Measurements from ENCODE around the gene ZNF580.

DNA sequence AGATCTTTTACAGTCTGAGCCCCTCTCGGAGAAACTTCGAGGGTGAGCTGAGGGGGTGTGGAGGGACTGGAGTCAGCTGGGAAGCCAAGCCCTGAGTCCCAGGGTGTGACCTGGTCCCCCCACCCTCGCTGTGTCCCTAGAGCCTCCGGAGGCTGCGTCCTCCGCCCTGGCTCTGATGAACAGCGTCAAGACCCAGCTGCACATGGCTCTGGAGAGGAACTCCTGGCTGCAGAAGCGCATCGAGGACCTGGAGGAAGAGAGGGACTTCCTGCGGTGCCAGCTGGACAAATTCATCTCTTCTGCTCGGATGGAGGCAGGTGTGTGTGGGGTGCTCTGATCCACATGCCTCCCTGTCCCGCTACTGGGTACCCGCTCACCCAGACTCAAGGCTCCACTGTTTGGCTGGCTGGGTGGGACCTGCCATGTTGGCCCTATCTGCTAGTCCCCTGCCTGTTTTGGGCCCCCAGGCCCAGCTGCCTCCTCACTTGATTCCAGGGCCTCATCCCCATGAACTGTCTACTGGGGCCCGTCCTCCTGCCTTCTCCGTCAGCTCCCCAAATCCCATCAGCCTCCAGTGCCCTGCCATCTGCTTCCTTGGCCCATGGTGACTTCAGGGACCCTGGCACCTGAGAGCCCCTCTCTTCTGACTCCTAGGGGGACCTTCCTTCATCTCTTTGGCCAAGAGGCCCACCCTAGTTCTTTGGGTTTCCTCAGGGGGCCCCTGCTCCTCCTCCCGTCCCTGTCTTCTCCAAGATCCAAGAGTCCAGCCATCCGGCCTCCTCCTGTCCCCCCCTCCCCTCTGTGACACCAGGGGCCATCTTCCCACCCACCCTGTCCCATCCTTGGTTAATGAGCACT lies 8.7 kb downstream of the ZNF580 start:
- TF ChIP-seq, protein P1, sequence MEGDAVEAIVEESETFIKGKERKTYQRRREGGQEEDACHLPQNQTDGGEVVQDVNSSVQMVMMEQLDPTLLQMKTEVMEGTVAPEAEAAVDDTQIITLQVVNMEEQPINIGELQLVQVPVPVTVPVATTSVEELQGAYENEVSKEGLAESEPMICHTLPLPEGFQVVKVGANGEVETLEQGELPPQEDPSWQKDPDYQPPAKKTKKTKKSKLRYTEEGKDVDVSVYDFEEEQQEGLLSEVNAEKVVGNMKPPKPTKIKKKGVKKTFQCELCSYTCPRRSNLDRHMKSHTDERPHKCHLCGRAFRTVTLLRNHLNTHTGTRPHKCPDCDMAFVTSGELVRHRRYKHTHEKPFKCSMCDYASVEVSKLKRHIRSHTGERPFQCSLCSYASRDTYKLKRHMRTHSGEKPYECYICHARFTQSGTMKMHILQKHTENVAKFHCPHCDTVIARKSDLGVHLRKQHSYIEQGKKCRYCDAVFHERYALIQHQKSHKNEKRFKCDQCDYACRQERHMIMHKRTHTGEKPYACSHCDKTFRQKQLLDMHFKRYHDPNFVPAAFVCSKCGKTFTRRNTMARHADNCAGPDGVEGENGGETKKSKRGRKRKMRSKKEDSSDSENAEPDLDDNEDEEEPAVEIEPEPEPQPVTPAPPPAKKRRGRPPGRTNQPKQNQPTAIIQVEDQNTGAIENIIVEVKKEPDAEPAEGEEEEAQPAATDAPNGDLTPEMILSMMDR (IDR thresholded peaks at IDR 0.05), result no peak
- TF ChIP-seq POLR2A (IDR thresholded peaks at IDR 0.05) (no peak), POLR2AphosphoS5 (IDR thresholded peaks at IDR 0.05) (no peak), EP300 (IDR thresholded peaks at IDR 0.05) (no peak)
